Osteocyte (in vitro differentiated cells): ENCODE measurements around the gene LRRC4C. TPM values are rescaled to one million over a fixed set of nuclear protein-coding genes. Genes with fewer than 3 reads are reported as not detected.

Experiments used
- DNase-seq: peaks from one replicate; pipeline ENCODE4 v3.0.0; 2021; ENCODE audit warnings: mixed read lengths; ENCODE audit not compliant: unreplicated experiment; ENCODE audit errors: extremely low spot score
- H3K27ac Mint-ChIP-seq: one replicate; pipeline ENCODE4 v1.8.0; 2021; ENCODE audit warnings: mild to moderate bottlenecking, mixed read lengths; ENCODE audit not compliant: unreplicated experiment
- H3K27me3 Mint-ChIP-seq: one replicate; pipeline ENCODE4 v1.8.0; 2021; ENCODE audit warnings: mixed read lengths; ENCODE audit not compliant: unreplicated experiment
- H3K36me3 Mint-ChIP-seq: one replicate; pipeline ENCODE4 v1.8.0; 2021; ENCODE audit warnings: mixed read lengths; ENCODE audit not compliant: unreplicated experiment
- H3K4me1 Mint-ChIP-seq: one replicate; pipeline ENCODE4 v1.8.0; 2021; ENCODE audit warnings: mixed read lengths; ENCODE audit not compliant: unreplicated experiment
- H3K4me3 Mint-ChIP-seq: one replicate; pipeline ENCODE4 v1.8.0; 2021; ENCODE audit warnings: mild to moderate bottlenecking, moderate library complexity, mixed read lengths; ENCODE audit not compliant: unreplicated experiment
- H3K9me3 Mint-ChIP-seq: one replicate; pipeline ENCODE4 v1.8.0; 2021; ENCODE audit warnings: mixed read lengths; ENCODE audit not compliant: unreplicated experiment
- total RNA-seq: library from RNA; stranded (reverse); gene quantifications from 2 replicates; pipeline ENCODE4 v1.2.1, GENCODE V29; 2021
- TF ChIP-seq, protein P1 (sequence below): fragments of 200-600 bp; sonication (generic); IDR thresholded peaks from 2 replicates; pipeline ENCODE4 v1.5.0; 2021; ENCODE audit warnings: antibody characterized with exemption, mild to moderate bottlenecking, moderate library complexity

Gene LRRC4C
- total RNA-seq, 1 donor from 2014 or later, result 0.16 TPM

DNA sequence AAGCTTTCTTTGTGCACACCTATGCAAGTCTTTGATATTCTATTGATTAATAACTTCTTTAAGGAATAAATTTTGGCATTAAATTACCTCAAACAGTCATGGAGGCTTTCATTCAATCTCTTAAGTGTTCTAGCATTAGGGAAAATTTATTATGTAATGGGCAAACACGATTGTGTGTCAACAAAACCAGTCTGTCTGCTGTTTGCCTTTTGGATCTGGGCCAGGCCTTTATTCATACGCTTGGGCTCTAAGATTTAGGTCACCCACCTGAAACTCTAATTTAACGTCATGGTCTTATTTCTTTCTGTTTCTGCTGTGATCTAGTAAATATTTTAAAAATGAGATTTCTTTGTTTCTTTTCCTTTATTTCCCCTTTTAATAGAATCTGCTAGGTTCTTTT is 1270.6 kb downstream of the LRRC4C start:
- Mint-ChIP-seq H3K36me3 (no peaks in the 10 kb centered on the region), H3K27me3 (no peaks in the 10 kb centered on the region), H3K27ac (no peak overlapping the region), H3K4me1 (no peaks in the 10 kb centered on the region), H3K9me3 (no peaks in the 10 kb centered on the region), H3K4me3 (no peak overlapping the region)
- TF ChIP-seq, protein P1, sequence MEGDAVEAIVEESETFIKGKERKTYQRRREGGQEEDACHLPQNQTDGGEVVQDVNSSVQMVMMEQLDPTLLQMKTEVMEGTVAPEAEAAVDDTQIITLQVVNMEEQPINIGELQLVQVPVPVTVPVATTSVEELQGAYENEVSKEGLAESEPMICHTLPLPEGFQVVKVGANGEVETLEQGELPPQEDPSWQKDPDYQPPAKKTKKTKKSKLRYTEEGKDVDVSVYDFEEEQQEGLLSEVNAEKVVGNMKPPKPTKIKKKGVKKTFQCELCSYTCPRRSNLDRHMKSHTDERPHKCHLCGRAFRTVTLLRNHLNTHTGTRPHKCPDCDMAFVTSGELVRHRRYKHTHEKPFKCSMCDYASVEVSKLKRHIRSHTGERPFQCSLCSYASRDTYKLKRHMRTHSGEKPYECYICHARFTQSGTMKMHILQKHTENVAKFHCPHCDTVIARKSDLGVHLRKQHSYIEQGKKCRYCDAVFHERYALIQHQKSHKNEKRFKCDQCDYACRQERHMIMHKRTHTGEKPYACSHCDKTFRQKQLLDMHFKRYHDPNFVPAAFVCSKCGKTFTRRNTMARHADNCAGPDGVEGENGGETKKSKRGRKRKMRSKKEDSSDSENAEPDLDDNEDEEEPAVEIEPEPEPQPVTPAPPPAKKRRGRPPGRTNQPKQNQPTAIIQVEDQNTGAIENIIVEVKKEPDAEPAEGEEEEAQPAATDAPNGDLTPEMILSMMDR, result no peak
- DNase-seq, result no peak

DNA sequence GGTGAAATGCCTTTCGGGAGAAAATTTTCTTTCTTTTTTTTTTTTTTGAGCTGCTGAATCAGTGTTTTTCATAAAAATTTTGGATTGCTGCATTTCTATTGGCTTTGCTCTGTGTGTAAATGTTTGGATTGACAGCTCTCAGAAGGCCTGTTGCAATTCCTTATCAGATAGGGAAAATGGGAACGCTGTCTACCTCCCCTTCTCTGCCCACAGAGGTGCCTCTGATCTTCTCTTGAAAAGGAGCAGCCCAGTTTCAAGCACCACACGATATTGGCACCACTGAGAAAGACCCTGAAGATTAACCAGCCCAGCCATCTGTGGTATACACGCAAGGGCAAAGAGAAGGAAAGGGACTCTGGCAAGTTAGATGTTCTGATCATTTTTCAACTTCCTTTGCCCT is 1272.2 kb downstream of the LRRC4C start:
- Mint-ChIP-seq H3K27ac (no peak overlapping the region), H3K9me3 (no peaks in the 10 kb centered on the region), H3K27me3 (no peaks in the 10 kb centered on the region), H3K4me1 (no peaks in the 10 kb centered on the region), H3K36me3 (no peaks in the 10 kb centered on the region), H3K4me3 (no peak overlapping the region)
- DNase-seq, result no peak
- TF ChIP-seq, protein P1, result no peak

DNA sequence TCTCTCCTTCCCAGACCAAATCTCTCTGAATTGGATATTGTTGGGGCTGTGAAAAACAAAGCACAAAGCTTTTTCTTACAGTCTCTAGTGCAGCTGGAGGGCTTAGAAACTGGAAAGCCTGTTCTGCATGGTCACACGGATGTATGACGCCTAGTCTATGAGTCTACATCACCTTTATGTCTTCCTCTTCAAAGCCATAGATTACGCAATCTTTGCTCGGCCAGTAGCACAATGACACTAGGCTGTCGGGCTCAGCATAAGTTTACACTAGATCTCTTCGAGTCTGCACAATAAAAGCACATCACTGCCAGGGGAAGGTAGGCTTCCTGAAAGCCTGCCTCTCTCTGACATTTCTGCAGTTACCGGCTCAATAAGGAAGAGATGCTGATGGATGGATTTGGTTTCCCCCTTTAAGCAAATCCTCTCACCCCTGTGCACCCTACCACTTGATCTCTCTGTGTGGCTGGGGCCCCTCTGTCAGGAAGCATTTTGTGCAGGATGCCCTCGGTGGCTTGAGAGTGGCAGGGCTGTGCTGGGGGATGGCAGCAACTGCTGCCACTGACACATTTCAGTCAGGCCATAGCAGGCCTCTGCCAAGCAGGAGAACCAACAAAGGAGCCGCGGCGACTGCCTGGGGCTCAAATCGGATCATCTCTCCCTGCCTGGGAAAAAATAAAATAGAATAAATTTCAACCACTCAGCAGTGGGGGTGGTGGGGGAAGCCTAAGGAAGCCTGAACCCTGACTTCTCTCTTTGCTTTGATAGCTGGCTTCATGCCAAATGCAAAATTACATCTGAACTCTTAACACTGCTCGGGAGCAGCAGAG is 1272.8 kb downstream of the LRRC4C start:
- Mint-ChIP-seq H3K9me3 (no peaks in the 10 kb centered on the region), H3K4me1 (no peaks in the 10 kb centered on the region), H3K4me3 (no peak overlapping the region), H3K36me3 (no peaks in the 10 kb centered on the region), H3K27ac (no peak overlapping the region), H3K27me3 (no peaks in the 10 kb centered on the region)
- TF ChIP-seq, protein P1, result no peak
- DNase-seq, result no peak

DNA sequence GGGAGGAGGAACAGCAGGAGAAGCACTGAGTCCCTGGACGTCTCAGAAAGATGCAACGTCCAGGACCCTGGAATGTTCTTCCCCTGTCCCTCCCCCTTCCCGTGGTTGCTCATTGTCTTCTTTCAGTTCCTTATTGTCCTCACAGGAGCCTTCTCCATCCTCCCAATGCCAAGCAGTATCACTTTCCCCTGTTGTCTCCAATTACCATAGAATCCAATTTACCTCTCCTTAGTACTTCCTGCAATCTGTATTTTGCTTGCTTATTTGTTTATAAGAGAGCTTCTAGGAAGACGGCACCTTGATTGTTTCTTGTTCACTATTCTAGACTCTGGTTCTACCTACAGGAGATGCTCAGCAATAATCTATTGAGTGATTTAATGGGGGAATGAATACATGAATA is 1273.7 kb downstream of the LRRC4C start:
- Mint-ChIP-seq H3K9me3 (no peaks in the 10 kb centered on the region), H3K4me3 (no peak overlapping the region), H3K27me3 (no peaks in the 10 kb centered on the region), H3K27ac (no peak overlapping the region), H3K4me1 (no peaks in the 10 kb centered on the region), H3K36me3 (no peaks in the 10 kb centered on the region)
- TF ChIP-seq, protein P1, result no peak
- DNase-seq, result no peak

DNA sequence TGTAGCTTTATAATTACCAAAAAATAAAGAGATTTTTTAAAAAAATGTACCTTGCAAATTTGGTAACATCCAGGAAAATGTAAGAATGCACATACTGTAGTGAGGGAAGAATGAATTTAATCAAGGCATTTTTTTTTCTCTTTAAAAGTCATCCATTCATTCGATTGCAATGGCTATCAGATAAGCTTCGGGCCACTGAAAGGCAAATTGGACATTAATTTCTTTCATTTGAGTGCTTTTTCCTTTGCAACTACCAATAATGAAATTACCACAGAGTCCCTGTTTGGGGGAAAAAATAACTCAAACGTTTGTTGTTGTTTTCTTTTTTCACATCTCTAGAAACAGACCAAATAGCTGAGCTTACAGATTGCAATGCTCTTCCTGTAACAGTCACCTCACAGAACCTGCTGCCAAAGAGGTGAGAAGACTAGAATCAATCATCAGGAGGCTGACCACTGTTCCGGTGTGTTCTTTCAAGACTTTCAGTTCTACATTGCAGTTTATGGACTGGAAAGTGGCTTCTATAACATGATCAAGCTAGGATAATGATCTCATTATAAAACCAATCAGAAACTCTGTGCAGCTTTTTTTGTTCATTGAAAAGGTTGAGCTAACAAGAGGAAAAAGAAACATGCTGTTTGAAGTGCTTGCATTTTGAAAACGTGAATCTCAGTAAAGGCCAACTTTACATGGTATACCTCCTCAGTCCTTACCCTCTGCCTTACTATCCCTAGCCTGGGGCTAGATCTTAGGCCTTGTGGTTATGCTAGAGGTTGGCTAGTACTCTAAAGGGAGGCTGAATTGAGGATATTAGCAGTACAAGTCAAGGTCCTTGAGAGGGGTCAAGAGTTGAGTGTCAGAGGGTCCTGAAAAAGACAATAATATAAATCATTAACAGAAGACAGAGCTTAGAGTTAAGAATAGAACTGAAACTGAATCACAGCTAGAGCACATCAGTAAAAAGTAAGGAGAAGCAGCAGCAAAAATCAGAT is 1276.1 kb downstream of the LRRC4C start:
- Mint-ChIP-seq H3K36me3 (no peaks in the 10 kb centered on the region), H3K4me3 (no peak overlapping the region), H3K4me1 (no peaks in the 10 kb centered on the region), H3K27me3 (no peaks in the 10 kb centered on the region), H3K27ac (no peak overlapping the region), H3K9me3 (peaks cover 8% of the 10 kb centered on the region)
- TF ChIP-seq, protein P1, result no peak
- no peak for DNase-seq
